GM18520 (cell line): ENCODE results near the gene MRPL39.

Source experiments
- ATAC-seq: cut with Tn5 transposase; IDR thresholded peaks from one replicate; pipeline ENCODE4 v1.9.1; 2021; ENCODE audit not compliant: unreplicated experiment

MRPL39 gene

GRCh38 chr21:25569711-25570110 lies 37.6 kb downstream of the MRPL39 start:
- ATAC-seq, result no peak

GRCh38 chr21:25569084-25569483 lies 38.2 kb downstream of the MRPL39 start:
- no peak for ATAC-seq

GRCh38 chr21:25568246-25568645 lies 39.0 kb downstream of the MRPL39 start:
- no peak for ATAC-seq

GRCh38 chr21:25567472-25567871 lies 39.8 kb downstream of the MRPL39 start:
- no peak for ATAC-seq

GRCh38 chr21:25566645-25567044 lies 40.6 kb downstream of the MRPL39 start:
- no peak for ATAC-seq

- ATAC-seq, result no peak
Measured at GRCh38 chr21:25565272-25566211, 41.7 kb downstream of the MRPL39 start.

GRCh38 chr21:25564349-25564948 lies 42.8 kb downstream of the MRPL39 start:
- no peak for ATAC-seq

GRCh38 chr21:25563361-25564116 lies 43.7 kb downstream of the MRPL39 start:
- ATAC-seq, result no peak

- no peak for ATAC-seq
Measured at GRCh38 chr21:25562660-25563059, 44.6 kb downstream of the MRPL39 start.

- peak; percentile 27 for ATAC-seq
Measured at GRCh38 chr21:25561668-25562641, 45.3 kb downstream of the MRPL39 start.

- no peak for ATAC-seq
Measured at GRCh38 chr21:25560891-25561290, 46.4 kb downstream of the MRPL39 start.

GRCh38 chr21:25560271-25560685 lies 47.0 kb downstream of the MRPL39 start:
- no peak for ATAC-seq

GRCh38 chr21:25559746-25560145 lies 47.5 kb downstream of the MRPL39 start:
- ATAC-seq, result no peak

GRCh38 chr21:25558123-25558522 lies 49.2 kb downstream of the MRPL39 start:
- no peak for ATAC-seq

GRCh38 chr21:25557180-25557579 lies 50.1 kb downstream of the MRPL39 start:
- ATAC-seq, result no peak

- no peak for ATAC-seq
Measured at GRCh38 chr21:25556091-25556490, 51.2 kb downstream of the MRPL39 start.

GRCh38 chr21:25555492-25555891 lies 51.8 kb downstream of the MRPL39 start:
- ATAC-seq, result no peak

- ATAC-seq, result no peak
Measured at GRCh38 chr21:25552856-25553255, 54.4 kb downstream of the MRPL39 start.

- no peak for ATAC-seq
Measured at GRCh38 chr21:25551569-25551968, 55.7 kb downstream of the MRPL39 start.

GRCh38 chr21:25550352-25551120 lies 56.7 kb downstream of the MRPL39 start:
- no peak for ATAC-seq
